Hair follicular keratinocyte (primary cell): Measurements from ENCODE around the gene FBXL15. TPM values are rescaled to one million over a fixed set of nuclear protein-coding genes. Genes with fewer than 3 reads are reported as not detected.

Source experiments
- total RNA-seq: library from RNA; depleted of rRNA; stranded (reverse); fragments of >200 nt; gene quantifications from 2 replicates; pipeline ENCODE4 v1.2.3, GENCODE V29; 2015

The FBXL15 gene
- 11.2 and 11.6 TPM in 2 replicates for total RNA-seq

DNA sequence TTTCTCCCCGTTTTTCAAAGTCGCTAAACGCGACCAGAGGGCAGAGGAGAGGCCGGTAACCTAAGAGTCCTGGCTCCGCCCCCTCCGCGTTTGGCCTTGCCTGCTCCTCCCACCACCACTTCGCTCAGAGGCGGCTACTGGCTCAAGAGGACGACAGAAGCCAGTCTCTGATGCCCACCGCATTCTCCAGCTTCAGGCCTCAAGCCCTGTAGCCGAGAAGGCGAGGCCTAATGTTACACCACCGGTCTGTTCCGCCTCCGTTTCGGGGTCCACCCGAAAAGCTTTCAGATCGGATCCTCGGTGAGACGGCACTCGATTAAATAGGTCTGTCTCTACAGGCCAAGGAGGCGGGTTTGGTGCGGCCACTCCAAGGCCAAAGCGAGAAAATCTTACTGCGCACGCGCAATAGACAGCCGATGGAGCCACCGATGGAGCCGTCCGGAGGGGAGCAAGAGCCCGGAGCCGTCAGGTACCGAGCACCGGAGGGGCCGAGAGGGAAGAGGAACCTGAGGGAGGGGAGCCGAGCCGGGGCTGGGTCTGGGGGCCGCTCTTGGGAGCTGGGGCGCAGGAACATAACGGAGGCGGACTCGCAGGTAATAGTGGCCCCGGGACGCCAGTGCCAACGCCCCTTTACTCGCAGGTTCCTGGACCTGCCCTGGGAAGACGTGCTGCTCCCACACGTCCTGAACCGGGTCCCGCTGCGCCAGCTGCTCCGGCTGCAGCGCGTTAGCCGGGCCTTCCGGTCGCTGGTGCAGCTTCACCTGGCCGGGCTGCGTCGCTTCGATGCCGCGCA, at the start of gene FBXL15:
FBXL15 (plus strand) TSS at position 123 of the 793 bp plus-strand sequence; CDS start at position 417, 294 bp downstream.

DNA sequence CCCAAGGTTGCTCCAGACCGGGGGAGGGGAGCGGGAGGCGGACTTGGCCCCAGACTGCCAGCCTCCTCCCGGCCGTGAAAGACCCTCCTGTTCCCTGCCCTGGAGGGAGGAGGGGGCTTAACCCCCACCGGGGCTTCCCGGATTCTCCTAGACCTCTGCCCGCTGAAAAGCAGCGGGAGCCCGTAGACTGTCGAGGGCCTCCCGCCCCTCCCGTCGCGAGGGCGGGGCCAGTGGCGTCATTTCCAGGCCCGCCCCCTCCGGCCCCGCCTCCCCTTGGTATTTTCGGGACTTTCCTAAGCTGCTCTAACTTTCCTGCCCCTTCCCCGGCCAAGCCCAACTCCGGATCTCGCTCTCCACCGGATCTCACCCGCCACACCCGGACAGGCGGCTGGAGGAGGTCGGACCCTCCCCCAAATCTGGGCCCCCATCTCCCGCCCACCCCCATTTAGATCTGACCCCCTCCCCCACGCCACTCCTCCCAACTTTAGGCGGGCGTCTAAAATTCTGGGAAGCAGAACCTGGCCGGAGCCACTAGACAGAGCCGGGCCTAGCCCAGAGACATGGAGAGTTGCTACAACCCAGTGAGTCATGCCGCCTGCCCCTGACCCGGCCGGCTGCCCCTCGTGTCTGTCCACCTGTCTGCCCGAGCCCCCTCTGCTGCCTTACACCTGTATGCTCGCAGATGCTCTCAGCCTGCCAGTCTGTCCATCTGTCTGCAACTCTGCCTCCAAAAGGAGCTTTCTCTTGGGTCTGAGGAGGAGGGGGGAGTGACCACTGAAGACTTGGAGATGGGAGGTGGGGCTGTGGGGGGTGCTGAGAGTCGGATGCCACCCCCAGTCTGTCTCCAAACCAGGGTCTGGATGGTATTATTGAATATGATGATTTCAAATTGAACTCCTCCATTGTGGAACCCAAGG, 25.0 kb upstream of the FBXL15 start, which contains the start of gene NFKB2:
NFKB2 (plus strand) TSS at position 306 of the 917 bp plus-strand sequence; CDS start at position 561, 255 bp downstream.

GRCh38 chr10:102418622-102419268, 1.9 kb upstream of the FBXL15 start, which contains the start of gene PSD:
Gene PSD (minus strand): TSS chr10:102418785. CDS start chr10:102417038, 1,747 bp downstream.

GRCh38 chr10:102432162-102432950, 11.7 kb downstream of the FBXL15 start, which contains the start of gene CUEDC2:
Gene CUEDC2 (minus strand): TSS chr10:102432574. CDS start chr10:102425188, 7,386 bp downstream.

DNA sequence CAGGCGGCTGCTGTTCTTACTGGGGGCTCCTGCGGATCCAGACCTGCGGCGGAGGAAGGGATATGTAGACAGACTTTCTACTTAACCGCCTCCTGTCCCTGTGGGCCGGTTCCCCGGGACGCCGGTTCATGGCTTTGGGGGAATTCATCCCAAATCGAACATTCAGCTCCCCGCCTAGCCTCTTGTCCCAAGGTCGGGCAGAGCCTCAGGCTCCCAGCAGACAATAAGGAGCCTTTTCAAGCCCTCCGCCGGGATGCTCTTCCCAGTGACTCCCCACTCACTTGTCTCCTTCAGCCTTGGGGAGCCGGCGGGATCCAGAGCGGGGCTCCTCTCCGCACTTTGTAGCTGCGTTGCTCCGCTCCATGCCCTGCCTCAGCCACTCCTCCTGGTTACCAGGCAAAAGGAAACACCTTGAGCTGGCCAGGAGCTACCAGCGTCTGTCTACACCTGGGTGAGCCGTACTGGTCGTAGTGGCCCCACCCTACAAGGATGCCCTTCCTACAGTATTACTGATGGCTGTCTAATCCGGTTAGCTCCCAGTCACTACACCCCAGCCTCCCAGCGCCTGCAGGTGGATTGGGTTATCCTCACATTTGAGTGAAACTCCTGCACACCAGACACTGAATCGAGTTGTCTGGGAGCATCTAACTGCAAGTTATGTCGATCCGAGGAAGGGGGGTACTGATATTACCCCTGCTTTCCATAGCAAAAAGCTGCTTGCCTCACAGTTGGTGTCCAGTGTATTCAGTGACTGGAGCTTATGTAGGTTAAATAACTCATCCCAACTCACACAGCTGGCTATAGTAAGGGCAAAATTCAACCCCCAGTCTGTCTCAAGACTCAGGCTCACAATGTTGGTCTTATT, 30.7 kb downstream of the FBXL15 start, which contains the start of gene C10orf95:
C10orf95 (minus strand) TSS at position 439 of the 865 bp plus-strand sequence. CDS start 450 bp downstream, outside the sequence.

Other genes with a start within 250 kb of the FBXL15 start
- gene ELOVL3, start 194.5 kb upstream of the FBXL15 start, total RNA-seq, result 0.23 and 0.27 TPM in 2 replicates
- gene PITX3, start 179.3 kb upstream of the FBXL15 start, total RNA-seq, result 0.11 and 0.55 TPM in 2 replicates
- gene GBF1, start 175.3 kb upstream of the FBXL15 start, total RNA-seq, result 33.9 and 37.8 TPM in 2 replicates
- gene NFKB2, start 25.1 kb upstream of the FBXL15 start, total RNA-seq, result 53.7 and 71.6 TPM in 2 replicates
- 0.31 and 0.99 TPM in 2 replicates for gene PSD, start 2.1 kb upstream of the FBXL15 start, total RNA-seq
- gene CUEDC2, start 11.7 kb downstream of the FBXL15 start, total RNA-seq, result 76.2 and 94.5 TPM in 2 replicates
- gene C10orf95, start 30.7 kb downstream of the FBXL15 start, total RNA-seq, result 3.2 and 7.7 TPM in 2 replicates
- gene ACTR1A, start 81.9 kb downstream of the FBXL15 start, total RNA-seq, result 109 and 125 TPM in 2 replicates
- 3.2 and 3.4 TPM in 2 replicates for gene SUFU, start 83.1 kb downstream of the FBXL15 start, total RNA-seq
- 81.1 and 125 TPM in 2 replicates for gene TRIM8, start 223.6 kb downstream of the FBXL15 start, total RNA-seq